HG02840 (cell line): ENCODE results near the gene KDM7A.
"Not testable (repeated sequence)": the region's sequence is repeated elsewhere in the genome, so short reads cannot be mapped to it uniquely, and the experiment has no call there.

Source experiments
- ATAC-seq: cut with Tn5 transposase; IDR thresholded peaks from one replicate; pipeline ENCODE4 v1.9.1; 2021; ENCODE audit warnings: mild to moderate bottlenecking, moderate library complexity, moderate number of reproducible peaks; ENCODE audit not compliant: unreplicated experiment, low FRiP score

KDM7A gene

DNA sequence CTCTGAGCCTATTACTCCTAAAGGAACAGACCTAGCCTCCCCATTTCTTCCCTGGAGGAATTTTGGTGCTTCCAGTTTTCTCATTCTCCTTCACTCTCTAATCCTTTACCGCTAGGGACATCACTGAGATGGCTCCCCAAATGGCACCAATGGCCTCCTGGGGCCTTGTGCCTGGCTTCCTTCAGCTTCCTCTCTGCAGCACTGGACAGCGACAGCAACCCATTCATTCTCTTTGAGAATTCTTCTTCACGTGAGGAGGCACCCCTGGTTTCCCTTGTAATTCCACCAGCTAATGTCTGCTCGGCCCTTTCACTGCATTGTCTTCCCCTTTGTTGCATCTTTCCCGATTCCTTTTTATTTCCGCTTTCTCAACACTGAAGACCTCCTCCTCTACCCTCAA is 24.6 kb upstream of the KDM7A start:
- no peak for ATAC-seq

DNA sequence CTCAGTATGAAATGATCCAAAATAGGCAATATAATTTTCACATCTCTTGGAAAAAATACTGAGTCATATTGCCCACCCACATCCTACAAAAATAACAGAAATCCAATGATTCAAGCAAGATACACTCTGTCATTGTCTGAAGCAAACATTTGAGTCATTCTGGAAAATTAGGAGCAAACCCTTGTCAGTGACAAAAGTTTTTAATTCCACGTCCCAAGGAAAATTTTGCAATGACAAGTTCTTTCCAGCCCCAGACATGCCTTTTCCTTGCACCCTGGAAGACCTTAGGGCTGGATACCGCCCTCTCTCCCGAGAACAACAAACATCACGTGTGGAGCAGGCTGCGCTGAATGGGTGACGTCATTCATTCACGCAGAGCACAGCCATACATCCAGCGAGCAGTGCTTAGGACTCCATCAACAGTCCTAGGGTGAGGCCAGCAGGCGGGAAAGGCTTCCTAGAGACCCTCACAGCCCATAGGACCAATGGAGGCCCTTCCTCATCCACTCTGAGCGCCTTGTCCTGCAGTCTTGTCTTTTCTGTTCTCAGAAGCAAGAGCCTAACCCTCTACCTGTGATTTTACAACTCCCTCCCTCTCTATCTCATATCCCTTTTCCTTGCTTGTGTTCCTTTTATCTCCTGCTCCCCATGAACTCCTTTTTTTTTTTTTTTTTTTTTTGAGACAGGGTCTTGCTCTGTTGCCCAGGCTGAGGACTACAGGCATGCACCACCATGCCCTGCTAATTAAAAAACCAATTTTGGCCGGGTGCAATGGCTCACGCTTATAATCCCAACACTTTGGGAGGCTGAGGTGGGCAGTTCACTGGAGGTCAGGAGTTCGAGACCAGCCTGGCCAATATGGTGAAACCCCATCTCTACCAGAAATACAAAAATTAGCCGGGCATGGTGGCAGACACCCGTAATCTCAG is 23.5 kb upstream of the KDM7A start:
- no peak for ATAC-seq

DNA sequence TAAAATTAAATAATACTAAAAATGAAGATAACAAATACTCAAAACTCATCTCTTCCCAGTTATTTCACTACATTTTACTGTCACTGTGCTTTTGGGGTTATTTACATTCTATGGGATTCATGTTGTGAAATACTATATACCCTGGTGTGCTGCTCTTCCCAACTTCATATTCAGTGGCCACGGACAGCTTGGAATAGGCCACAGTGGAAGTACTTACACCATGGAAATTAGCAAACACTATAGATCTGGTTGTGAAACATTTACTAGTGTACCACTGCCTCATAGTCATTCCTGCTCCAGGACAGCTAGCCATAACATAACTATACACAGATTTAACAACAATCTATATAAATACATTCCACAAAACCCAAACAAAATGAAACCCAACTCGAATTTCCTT is 21.2 kb upstream of the KDM7A start:
- no peak for ATAC-seq

DNA sequence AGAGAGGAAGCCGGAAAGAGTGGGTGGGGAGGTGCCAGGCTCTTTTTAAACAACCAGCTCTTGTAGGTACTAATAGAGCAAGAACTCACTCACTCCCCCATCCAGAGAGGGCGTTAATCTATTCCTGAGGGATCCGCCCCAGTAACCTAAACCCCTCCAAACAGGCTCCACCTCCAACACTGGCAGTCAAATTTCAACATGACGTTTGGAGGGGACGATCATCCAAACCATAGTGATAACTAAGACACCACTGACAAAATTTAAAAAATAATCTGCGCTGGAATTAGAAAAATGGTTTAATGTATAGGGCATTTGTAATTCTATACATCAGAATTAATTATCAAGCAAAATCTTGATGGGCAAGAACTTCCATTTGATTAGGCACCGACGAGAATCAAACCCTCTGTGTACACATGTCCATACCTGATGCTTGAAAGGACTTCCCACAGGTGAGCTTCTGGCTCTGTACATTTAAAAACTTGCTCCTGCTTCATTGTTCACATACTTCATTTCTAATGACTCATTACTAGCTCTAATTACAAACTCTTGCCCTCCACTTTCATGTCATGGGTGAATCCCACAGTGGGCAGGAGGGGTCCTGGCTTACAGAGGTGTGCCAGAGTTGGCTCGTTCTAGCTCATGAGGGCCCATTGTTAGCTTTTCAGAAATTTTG is 20.6 kb upstream of the KDM7A start:
- no peak for ATAC-seq

DNA sequence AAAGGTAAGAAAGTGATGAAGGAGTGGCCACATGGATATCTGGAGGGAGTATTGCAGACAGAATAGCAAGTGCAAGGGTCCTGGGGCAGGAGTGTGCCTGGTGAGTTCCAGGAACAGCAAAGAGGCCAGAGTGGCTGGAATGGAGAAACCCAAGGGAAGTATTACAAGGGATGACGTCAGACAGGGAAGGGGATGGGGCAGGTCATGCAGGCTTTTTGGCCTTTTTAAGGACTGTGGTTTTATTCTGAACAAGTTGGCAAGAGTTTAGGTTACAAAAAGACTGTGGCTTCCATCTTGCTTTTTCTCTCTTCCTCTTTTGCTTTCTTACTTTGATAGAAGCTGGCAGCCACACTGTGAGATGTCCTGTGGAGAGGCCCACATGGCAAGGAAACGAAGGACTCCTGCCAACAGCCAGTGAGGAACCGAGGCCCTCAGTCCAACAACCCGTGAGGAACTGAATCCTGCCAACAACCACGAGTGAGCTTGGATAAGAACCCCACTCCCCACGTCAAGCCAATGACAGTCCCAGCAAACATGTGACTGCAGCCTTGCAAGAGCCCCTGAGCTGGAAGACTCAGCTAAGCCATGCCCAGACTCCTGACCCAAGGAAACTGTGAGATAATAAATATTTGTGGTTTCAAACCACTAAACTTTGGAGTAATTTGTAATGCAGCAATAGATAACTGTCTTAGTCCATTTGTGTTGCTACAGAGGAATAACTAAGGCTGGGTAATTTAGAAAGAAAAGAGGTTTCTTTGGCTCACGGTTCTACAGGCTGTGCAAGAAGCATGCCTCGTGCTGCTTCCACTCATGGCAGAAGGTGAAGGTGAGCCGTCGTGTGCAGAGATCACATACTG is 19.8 kb upstream of the KDM7A start:
- no peak for ATAC-seq

DNA sequence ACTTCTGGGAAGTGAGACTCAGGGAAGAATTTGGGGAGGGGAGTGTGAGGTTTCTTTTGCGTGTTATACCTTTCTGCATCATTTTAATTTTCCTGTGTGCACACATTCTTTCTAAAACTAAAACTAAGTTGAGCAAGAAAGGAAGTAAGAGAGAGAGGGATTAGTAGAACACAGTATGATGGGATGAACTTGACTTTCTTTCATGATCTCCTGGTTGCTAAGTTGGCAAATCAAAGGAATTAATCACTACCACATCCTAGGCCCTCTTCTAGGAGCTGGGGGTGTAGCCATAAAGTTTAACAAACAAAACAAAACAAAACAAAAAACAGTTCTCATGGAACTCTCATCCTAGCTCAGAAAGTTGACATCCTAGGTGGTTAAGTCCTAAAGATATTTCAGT is 19.1 kb upstream of the KDM7A start:
- ATAC-seq: no peak

DNA sequence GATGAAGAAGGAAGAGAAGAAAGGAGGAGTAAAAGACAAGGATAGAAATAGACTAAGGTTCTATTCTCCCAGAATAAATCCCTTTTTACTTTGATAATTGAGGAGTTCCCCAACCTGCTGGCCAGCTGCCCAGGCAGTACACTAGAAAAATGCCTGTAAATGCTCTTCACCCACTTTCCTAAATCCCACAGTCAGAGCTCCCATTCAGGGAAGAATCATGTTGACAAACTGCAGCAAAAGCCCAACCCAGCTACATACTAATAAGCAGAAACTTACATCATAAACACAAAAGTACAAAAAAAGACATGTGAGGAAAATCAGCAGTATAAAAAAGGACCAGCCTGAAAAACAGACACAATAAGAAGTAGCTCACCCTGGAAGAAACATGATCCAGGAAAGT is 15.8 kb upstream of the KDM7A start:
- ATAC-seq: no peak

DNA sequence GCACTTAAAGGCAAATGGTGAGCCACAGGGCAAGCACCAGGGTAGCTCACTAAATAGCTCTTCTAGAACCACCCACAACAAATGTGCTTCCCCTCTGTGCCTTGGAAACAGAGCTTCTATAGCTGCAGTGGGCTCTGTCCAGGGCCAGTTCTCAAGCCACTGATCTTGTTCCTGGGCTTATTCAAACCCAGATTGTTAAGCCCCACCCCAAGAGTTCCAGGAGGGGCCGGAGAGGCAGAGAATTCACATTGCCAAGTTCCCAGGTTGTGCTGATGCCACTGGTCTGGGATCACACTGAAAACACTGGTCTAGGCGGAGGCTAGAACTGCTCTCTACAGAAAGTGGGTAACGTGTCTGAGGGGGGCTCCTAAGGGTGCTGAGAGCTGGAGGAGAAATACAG is 15.4 kb upstream of the KDM7A start:
- no peak for ATAC-seq

DNA sequence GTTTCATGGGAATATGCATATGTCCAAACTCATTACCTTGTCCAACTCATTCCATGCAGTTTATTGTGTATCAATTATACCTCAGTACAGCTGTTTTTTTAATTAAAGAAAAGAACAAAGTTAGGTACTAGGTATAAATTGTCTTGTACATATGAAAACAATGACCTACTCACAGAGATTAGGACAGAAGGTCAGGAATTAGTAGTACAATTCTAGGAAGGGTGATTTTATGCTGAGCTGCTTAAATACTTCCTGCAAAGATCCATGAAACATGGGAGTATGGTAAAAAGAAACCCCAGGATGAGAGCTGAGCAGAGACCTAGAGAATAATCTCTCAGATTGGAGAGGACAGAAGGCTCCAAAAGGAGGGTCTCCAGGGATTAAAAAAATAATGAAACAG is 13.8 kb upstream of the KDM7A start:
- ATAC-seq: no peak

DNA sequence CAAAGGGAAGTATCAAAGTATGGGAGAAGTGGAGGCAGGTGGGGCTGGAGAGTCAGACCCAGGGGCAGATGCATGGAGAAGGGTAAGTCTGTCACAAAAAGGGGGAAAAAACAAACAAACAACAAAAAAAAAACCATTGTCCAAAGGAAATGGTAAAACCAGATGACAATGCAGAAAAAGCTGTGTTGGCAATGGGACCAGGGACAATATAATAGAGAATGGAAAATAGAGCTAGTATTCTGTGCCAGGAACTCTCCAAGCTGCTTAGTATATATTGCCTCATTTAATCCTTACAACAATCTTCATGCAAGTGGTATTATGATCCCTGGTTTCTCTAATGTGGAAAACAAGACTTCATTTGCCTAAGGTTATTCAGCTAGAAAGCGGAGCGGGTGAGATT is 13.1 kb upstream of the KDM7A start:
- no peak for ATAC-seq

DNA sequence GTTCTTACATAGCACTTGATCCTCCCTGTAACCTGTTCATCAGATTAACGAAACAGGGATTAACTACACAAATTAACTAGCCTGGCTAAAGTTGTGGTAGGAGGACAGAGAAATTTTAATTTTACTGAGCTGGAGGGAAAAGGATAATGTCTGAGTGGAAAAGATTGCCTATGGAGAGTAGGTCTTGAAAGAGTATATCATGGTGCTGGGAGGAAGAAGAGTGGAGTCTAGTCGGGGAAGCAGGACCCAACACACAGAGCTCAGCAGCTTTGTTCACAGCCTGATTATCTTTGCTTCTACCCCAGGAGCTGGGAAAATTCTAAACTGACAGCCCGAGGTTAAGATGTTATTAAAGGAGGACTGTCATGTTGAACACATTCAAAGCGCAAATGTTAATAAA is 6.1 kb upstream of the KDM7A start:
- ATAC-seq: no peak

DNA sequence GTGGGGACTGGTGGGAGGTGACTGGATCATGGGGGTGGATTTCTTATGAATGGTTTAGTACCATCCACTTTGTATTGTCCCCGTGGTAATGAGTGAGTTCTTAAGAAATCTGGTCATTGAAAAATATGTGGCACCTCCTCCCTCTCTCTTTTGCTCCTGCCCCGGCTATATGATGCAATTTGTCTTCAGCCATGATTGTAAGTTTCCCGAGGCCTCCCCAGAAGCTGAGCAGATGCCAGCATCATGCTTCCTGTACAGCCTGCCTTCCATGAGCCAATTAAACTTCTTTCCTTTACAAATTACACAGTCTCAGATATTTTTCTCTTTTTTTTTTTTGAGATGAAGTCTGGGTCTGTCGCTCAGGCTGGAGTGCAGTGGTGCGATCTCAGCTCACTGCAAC is 2.6 kb upstream of the KDM7A start:
- ATAC-seq: no peak

DNA sequence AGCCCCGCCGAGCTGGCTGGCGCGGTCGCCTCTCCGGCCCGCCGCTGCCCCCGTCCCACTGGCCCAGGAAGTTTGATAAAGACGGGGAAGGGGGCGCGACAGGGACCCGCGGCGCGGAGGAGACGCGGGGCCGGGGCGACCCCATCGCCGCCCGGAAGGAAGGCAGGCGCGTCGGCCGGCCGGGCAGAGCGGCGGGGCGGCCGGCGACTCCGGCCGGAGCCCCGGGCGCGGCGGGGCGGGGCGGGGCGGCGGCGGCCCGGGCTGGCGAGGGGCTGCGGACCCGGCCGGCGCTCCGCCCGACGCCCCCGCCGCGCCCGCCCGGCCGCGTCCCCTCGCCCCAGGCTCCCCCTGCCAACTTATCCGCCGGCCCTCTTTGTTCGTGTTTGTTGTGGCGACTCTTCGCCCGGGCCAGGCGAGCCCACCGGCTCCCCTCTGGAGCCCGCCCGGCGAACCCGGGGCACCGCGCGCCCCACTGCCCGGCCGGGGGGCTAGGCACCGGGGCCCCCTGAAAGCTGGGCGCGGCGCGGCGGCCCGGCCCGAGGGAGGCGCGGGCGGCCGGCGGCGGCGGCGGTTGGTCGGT is 571 bp downstream of the KDM7A start:
- peak; percentile 16 for ATAC-seq

DNA sequence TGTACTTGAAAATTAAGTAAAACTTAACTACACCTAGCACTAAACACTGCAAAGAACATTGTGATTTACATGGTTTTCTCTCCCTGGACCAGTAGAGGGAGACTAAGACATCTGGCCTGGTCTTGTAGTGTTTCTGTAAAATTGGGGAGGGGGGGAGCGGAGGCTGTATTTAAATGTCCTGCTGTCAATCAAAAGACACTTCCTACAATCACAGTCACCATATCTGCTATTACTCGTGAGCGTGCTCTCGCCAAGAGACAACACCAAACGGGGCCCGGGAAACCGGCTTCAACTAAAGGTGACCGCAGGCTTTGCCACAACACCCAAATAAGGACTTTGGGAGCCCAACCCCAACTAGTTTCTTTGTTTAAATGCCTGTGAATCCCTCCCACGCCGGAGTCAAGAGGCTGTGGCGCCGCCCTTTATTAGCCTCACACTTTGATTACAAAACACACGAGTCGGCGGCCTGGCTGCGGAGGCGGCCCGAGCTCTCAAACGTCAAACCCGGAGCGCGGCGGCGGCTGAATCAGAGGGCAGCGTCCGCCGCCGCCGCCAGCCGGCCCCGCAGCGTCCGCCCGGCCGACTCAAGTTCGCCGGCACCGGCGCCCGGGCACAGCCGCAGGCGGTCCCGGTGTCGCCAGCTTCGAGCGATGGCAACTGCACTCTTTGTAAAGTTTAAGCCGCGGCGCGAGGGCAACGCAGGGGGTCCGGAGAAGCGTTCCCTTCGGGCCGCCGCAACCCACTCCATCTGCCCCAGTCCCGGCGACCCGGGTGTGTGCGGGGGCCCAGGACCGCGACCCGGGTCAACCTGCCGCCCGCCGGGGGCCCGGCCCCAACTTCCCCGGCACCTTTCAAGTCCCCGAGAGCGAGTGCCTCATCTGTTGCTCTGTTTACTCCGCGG is 1.3 kb downstream of the KDM7A start:
- peak; percentile 39 for ATAC-seq

DNA sequence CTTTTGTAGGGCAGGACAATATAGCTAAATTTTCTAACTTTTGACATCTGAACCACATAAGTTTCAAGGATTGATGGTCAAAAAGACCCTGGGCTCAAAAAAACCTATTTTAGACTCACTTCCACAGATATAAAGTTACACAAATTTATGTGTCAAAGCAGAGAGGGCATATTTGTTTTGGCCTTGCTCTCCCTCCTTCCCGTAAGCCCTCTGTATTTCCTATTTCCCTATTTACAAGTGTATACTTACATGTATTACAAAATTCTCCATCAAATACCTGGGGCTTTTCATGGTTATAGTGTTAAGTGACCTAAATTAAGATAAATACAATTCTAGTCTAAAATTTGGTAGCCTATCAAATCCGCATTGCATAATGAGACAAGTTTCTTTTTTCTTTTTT is 2.6 kb downstream of the KDM7A start:
- ATAC-seq: no peak

DNA sequence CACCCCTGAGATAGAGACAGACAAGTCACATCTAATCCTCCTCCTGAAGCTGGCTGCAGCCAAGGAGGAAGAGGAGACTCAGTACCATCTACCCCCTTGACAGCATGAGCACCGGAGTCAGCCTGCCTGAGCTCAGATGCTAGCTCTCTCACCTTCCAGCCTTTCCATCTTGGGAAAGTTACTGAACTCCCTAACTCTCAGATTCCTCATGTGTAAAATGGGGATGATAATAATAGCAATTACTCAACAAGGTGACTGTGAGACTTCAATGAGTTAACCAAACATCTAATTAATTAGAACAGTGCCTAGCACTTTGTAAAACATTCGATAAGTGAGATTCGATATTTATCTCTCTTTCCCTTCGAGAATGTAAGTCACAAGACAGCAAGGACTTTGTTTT is 6.4 kb downstream of the KDM7A start:
- ATAC-seq: no peak

DNA sequence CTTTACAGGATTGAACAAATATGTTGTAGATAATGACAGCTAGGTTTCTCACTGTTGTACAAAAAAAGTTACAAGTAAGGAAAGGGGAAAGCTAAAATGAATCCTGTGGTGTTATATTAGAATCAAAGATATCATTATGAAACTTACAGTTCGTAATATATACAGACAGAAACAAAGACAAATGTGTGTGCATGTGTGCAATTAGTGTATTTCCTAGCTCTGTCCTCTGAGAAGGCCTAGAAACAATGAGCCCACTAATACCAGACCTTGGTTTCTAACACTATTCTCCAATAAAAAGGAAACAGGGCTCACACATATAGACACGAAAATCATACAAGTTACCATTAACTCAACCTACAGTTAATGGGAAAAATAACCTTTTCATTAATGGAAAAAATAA is 8.0 kb downstream of the KDM7A start:
- no peak for ATAC-seq

DNA sequence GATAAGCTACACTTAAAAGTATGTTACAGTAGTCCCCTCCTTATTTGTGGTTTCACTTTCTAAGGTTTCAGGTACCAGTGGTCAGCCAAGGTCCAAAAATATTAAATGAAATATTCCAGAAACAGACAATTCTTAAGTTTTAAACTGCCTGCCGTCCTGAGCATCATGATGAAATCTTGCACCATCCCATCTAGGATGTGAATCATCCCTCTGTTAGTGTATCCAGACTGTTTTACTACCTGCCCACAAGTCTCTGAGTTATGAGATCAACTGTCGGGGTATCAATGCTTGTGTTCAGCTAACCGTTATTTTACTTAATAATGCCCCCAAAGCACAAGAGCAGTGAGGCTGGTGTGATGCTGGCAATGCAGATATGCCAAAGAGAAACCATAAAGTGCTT is 11.4 kb downstream of the KDM7A start:
- no peak for ATAC-seq

DNA sequence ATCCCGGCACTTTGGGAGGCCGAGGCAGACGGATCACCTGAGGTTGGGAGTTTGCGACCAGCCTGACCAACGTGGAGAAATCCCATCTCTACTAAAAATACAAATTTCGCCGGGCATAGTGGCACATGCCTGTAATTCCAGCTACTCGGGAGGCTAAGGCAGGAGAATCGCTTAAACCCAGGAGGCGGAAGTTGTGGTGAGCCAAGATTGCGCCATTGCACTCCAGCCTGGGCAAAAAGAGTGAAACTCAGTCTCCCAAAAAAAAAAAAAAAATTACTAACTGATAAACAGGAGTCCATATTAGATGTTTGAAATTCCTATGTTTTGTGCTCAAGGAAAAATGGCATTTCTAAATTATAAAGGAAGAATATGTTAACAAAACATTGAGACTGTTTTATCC is 14.7 kb downstream of the KDM7A start:
- ATAC-seq: not testable (repeated sequence)

DNA sequence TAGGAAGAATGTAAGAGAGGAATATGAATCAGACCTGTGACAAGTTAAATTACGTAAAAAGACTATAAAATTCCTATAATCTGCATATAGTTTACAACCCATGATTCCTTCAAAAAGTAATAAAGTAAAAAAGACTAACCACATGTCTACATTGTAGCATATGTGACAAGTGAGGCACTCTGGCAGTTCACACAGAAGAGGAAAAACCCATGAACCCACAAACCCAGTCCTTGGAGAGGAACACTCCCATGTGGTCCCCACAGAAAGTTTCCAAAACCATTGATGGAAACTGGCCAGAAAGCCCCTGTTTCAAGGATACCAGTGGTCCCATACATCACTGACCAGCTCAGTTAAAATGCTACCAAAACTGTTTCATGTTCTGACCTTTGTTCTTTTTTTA is 15.7 kb downstream of the KDM7A start:
- no peak for ATAC-seq
